Osteoblast (primary cell): ENCODE data around the gene ALDH18A1. TPM values are rescaled to one million over a fixed set of nuclear protein-coding genes. Genes with fewer than 3 reads are reported as not detected.

ENCODE experiments used
- DNase-seq: peaks from one replicate; pipeline ENCODE4 v3.0.0; 2011; ENCODE audit warnings: low spot score, mixed read lengths; ENCODE audit not compliant: insufficient read length; ENCODE audit errors: missing footprints
- H2AFZ ChIP-seq: 2 replicates; pipeline ENCODE4 v1.6.0; 2011; ENCODE audit warnings: mild to moderate bottlenecking, low read length
- H3K27ac ChIP-seq: 2 replicates; pipeline ENCODE4 v1.5.1; 2011; ENCODE audit warnings: mild to moderate bottlenecking, low read depth, low read length, moderate library complexity
- H3K27me3 ChIP-seq: 2 replicates; pipeline ENCODE4 v1.6.0; 2012; ENCODE audit warnings: mild to moderate bottlenecking, control low read depth, inconsistent platforms, low read length, moderate library complexity; ENCODE audit not compliant: insufficient read depth
- H3K36me3 ChIP-seq: 2 replicates; pipeline ENCODE4 v1.5.1; 2011; ENCODE audit warnings: mild to moderate bottlenecking, low read length, control low read depth, moderate library complexity; ENCODE audit not compliant: insufficient read depth
- H3K4me1 ChIP-seq: 2 replicates; pipeline ENCODE4 v1.5.1; 2011; ENCODE audit warnings: mild to moderate bottlenecking, low read length, control low read depth, moderate library complexity; ENCODE audit not compliant: insufficient read depth
- H3K4me2 ChIP-seq: 2 replicates; pipeline ENCODE4 v1.6.0; 2011; ENCODE audit warnings: mild to moderate bottlenecking, low read length; ENCODE audit not compliant: insufficient read depth
- H3K4me3 ChIP-seq: fragments of 200-600 bp; sonication (generic); 3 replicates; pipeline ENCODE4 v1.5.1; 2012; ENCODE audit warnings: mild to moderate bottlenecking, low read length, inconsistent platforms; ENCODE audit not compliant: insufficient read depth
- H3K79me2 ChIP-seq: 2 replicates; pipeline ENCODE4 v1.6.0; 2012; ENCODE audit warnings: mild to moderate bottlenecking, low read length, control low read depth, inconsistent platforms; ENCODE audit not compliant: insufficient read depth
- H3K9me3 ChIP-seq: 2 replicates; pipeline ENCODE4 v1.5.1; 2011; ENCODE audit warnings: low read depth, low read length, control low read depth
- H4K20me1 ChIP-seq: 2 replicates; pipeline ENCODE4 v1.6.0; 2012; ENCODE audit warnings: mild to moderate bottlenecking, low read length, control low read depth; ENCODE audit not compliant: insufficient read depth
- CTCF ChIP-seq: IDR thresholded peaks from 2 replicates; pipeline ENCODE4 v1.5.1; 2011; ENCODE audit warnings: mild to moderate bottlenecking, low read depth, low read length, moderate library complexity; ENCODE audit errors: extremely low read depth
- total RNA-seq: library from RNA; depleted of rRNA; stranded (reverse); fragments of >200 nt; gene quantifications from 2 replicates; pipeline ENCODE4 v1.2.3, GENCODE V29; 2012

The ALDH18A1 gene
- total RNA-seq, 1 donor, result 98.4 TPM

GRCh38 chr10:95572131-95572820, 84.2 kb downstream of the ALDH18A1 start:
- H3K4me1 ChIP-seq, result no peaks in the 10 kb centered on the region
- H2AFZ ChIP-seq, result no peak overlapping the region
- no peak overlapping the region for H3K27ac ChIP-seq
- H3K4me2 ChIP-seq, result no peak overlapping the region
- no peak for TF ChIP-seq CTCF
- H3K36me3 ChIP-seq, result no peaks in the 10 kb centered on the region
- H3K79me2 ChIP-seq, result no peaks in the 10 kb centered on the region
- H3K9me3 ChIP-seq, result no peaks in the 10 kb centered on the region
- peaks cover 5% of the 10 kb centered on the region for H3K27me3 ChIP-seq
- no peak overlapping the region for H3K4me3 ChIP-seq
- H4K20me1 ChIP-seq, result no peaks in the 10 kb centered on the region
- no peak for DNase-seq

- Histone ChIP-seq H3K79me2 (no peaks in the 10 kb centered on the region), H3K27me3 (peaks cover 5% of the 10 kb centered on the region), H3K9me3 (no peaks in the 10 kb centered on the region), H3K27ac (no peak overlapping the region), H3K36me3 (no peaks in the 10 kb centered on the region), H3K4me1 (no peaks in the 10 kb centered on the region), H3K4me3 (no peak overlapping the region), H4K20me1 (no peaks in the 10 kb centered on the region), H3K4me2 (no peak overlapping the region), H2AFZ (no peak overlapping the region)
- no peak for DNase-seq
- no peak for TF ChIP-seq CTCF
Measured at GRCh38 chr10:95571390-95571789, 85.1 kb downstream of the ALDH18A1 start.

GRCh38 chr10:95569368-95569767, 87.1 kb downstream of the ALDH18A1 start:
- no peaks in the 10 kb centered on the region for H3K79me2 ChIP-seq
- peaks cover 8% of the 10 kb centered on the region for H3K27me3 ChIP-seq
- no peak overlapping the region for H2AFZ ChIP-seq
- no peaks in the 10 kb centered on the region for H4K20me1 ChIP-seq
- H3K4me3 ChIP-seq, result no peak overlapping the region
- H3K4me1 ChIP-seq, result no peaks in the 10 kb centered on the region
- H3K36me3 ChIP-seq, result no peaks in the 10 kb centered on the region
- no peak overlapping the region for H3K4me2 ChIP-seq
- H3K27ac ChIP-seq, result no peak overlapping the region
- H3K9me3 ChIP-seq, result no peaks in the 10 kb centered on the region
- no peak for DNase-seq
- no peak for TF ChIP-seq CTCF

- H3K4me2 ChIP-seq, result no peak overlapping the region
- no peaks in the 10 kb centered on the region for H3K9me3 ChIP-seq
- H3K4me3 ChIP-seq, result no peak overlapping the region
- H4K20me1 ChIP-seq, result no peaks in the 10 kb centered on the region
- no peak for TF ChIP-seq CTCF
- no peaks in the 10 kb centered on the region for H3K36me3 ChIP-seq
- no peak overlapping the region for H3K27ac ChIP-seq
- no peaks in the 10 kb centered on the region for H3K79me2 ChIP-seq
- no peaks in the 10 kb centered on the region for H3K4me1 ChIP-seq
- no peak overlapping the region for H2AFZ ChIP-seq
- DNase-seq, result no peak
- peaks cover 8% of the 10 kb centered on the region for H3K27me3 ChIP-seq
Measured at GRCh38 chr10:95567903-95568630, 88.4 kb downstream of the ALDH18A1 start.
